LNCAP (cell line): Measurements from ENCODE around the gene PFKFB1.

Experiments
- TF ChIP-seq, protein P1 (sequence below): fragments of 450-650 bp; IDR thresholded peaks from 2 replicates; pipeline ENCODE4 v1.5.1; 2017; ENCODE audit warnings: mild to moderate bottlenecking

Gene PFKFB1

DNA sequence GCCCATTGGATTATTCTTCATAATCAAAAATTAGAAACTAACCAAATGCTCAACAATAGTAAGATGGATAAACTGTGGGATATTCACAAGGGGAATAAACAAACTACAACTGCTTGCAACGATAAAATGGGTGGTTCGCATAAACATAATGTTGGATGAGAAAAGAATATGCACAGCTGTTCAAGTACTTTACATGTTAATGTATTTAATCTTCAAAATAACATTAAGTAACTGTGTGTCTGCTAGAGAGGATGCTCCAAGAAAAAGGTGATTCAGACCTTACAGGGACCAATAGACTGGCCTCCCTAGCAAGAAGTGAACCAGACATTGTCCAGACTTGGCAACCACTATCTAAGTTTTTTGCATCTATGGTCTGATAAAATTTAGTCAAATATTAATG is 2.3 kb downstream of the PFKFB1 start:
- TF ChIP-seq, protein P1, sequence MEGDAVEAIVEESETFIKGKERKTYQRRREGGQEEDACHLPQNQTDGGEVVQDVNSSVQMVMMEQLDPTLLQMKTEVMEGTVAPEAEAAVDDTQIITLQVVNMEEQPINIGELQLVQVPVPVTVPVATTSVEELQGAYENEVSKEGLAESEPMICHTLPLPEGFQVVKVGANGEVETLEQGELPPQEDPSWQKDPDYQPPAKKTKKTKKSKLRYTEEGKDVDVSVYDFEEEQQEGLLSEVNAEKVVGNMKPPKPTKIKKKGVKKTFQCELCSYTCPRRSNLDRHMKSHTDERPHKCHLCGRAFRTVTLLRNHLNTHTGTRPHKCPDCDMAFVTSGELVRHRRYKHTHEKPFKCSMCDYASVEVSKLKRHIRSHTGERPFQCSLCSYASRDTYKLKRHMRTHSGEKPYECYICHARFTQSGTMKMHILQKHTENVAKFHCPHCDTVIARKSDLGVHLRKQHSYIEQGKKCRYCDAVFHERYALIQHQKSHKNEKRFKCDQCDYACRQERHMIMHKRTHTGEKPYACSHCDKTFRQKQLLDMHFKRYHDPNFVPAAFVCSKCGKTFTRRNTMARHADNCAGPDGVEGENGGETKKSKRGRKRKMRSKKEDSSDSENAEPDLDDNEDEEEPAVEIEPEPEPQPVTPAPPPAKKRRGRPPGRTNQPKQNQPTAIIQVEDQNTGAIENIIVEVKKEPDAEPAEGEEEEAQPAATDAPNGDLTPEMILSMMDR, result no peak

DNA sequence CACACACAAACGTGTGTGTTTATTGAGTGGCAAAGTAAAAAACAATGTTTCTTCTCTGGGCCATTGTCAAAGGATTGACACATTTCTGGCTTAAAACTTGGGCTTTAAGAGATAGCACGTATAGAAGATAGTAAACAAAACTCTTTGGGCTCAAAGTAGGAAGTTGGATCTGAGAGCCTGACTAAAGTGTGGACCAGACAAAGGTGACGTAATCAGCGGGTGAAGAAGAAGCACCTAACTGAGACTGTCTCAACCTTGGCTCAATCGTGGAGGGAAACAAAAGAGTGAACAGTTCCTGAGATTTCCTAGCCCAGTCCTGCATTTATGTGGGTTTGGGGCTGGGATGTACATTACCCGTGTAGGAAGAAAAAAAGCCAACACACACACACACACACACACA is 13.7 kb downstream of the PFKFB1 start:
- TF ChIP-seq, protein P1, result no peak

DNA sequence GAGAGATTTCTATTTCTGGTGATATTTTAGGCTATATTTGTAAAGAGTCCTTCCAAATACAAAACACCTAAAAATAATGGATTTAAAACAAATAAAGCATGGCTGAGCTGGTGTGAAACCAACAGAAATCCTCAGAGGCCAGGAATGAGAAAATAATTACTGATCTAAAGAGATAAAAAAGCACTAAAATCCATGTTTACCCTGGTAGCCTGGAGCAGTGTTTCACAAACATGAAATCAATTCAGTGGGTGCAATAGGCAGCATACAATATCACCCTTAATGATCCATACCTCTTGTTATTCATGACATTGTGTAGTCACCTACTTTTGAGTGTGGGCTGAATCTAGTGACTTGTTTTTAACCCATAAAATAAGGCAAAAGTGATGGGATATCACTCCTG is 14.6 kb downstream of the PFKFB1 start:
- TF ChIP-seq, protein P1, result no peak

DNA sequence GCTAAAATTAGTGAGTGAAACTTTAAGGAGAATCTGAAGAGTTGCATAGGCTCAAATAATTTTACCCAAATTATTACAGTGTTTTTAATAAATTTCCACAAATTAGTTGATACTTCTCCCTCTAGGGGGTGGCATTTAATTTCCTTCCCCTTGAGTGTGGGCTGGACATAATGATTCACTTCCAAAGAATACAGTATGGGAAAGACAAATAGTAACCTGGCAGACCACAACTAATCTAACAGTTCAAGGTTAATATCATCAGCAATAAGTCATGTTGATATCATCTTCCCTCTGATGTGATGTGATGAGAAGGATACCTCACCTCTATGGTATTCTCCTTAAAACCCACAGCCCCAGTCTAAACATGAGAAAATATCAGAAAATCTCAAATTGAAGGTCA is 15.5 kb downstream of the PFKFB1 start:
- TF ChIP-seq, protein P1, result no peak

DNA sequence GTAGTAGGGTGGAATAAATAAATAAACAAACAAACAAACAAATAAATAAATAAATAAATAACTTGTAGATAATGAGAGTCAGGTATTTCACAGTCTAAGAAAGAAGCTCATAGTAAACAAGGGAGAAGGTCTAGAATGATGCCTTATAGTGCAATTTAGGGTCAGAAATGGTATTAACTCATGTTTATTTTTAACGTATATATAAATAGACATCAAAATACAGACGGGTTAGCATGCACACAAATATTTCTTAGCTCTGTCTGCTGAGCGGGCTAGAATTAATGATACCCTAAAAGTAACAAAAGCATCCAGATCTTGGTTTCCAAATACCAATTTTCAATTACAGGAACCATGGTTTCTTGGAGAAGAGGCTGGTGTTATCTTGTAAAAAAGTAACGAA is 16.6 kb downstream of the PFKFB1 start:
- TF ChIP-seq, protein P1, result no peak

DNA sequence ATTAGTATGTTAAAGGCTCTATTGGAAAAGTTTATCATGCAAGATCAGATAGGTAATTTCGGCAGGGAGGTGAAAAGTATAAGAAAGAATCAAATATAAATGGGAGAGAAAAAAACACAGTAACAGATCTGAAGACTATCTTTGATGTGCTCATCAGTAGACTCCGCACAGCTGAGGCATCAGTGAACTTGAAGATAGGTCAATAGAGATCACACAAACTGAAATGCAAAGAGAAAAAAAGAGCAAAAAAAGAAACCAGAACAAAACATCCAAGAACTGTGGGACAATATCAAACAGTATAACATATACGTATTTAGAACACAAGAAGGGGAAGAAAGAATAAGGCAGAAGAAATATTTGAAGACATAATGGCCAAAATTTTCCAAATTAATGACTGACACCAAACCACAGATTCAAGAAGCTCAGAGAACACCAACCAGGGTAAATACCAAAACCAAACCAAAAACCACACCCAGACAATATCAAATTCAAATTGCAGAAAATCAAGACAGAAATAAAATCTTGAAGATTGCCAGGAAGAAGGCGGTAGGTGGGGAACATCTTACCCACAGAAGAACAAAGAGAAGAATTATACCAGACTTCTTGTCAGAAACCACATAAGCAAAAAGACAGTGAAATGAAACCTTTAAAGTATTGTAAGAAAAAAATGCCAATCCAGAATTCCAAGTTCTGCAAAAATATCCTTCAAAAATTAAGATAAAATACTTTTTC is 29.1 kb downstream of the PFKFB1 start:
- TF ChIP-seq, protein P1, result no peak

DNA sequence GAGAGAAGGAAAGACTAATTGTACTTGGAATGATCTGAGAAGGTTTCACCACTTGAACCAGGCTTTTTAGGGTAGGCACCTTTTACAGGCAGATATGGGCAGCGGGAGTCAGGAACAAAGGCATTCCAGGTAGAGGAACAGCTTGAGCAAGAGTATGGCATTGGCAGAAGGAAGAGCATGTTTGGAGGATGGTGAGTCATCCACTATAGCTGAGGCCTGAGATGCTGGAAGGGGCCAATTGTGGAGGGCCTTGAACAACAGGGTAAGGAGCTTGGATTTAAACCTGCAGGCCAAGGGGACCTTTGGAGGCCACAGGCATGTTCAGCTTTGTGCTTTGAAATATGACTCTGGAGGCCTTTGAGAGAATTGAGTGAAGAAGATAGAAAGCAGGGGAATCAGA is 32.2 kb downstream of the PFKFB1 start:
- TF ChIP-seq, protein P1, result no peak
